SK-N-SH (cell line): ENCODE data around the gene PLAAT1. TPM values are rescaled to one million over a fixed set of nuclear protein-coding genes. Genes with fewer than 3 reads are reported as not detected.

ENCODE experiments used
- CTCF ChIA-PET: fragments of 300-600, 350-600 bp; formaldehyde crosslinking; extraction: SDS; loops from one replicate; lab custom pipeline; 2021; lab: Yijun Ruan, JAX
- POLR2A ChIA-PET: fragments of 350-600 bp; sonication (Branson Sonifier 250); formaldehyde crosslinking; extraction: SDS; loops from one replicate; lab custom pipeline; 2020; ENCODE audit warnings: antibody characterized with exemption, inconsistent platforms; lab: Yijun Ruan, JAX
- DNase-seq: peaks from one replicate; pipeline ENCODE4 v3.0.0; 2012
- H2AFZ ChIP-seq: fragments of 200-600 bp; sonication (generic); 2 replicates; pipeline ENCODE4 v1.8.1; 2016; ENCODE audit warnings: antibody characterized with exemption, mild to moderate bottlenecking, low read depth
- H3F3A ChIP-seq: fragments of 200-600 bp; sonication (generic); replicated peaks from 2 replicates; pipeline ENCODE3; 2016; ENCODE audit warnings: antibody characterized with exemption, mild to moderate bottlenecking; ENCODE audit not compliant: insufficient read depth
- H3K27ac ChIP-seq, 2 experiments: fragments of 200-500 bp in 1 of 2; fragments of 200-600 bp in 1 of 2; sonication (Bioruptor generic) in 1 of 2; sonication (generic), shearing (Covaris generic) in 1 of 2; 2 replicates each; pipeline versions ENCODE4 v1.5.1 to v1.6.1; 2014 to 2016; ENCODE audit warnings: low read depth in 2 of 2, inconsistent platforms in 1 of 2, low read length in 1 of 2, mild to moderate bottlenecking in 1 of 2, mixed read lengths in 1 of 2
- H3K27me3 ChIP-seq: fragments of 200-600 bp; sonication (generic), shearing (Covaris generic); 2 replicates; pipeline ENCODE4 v1.6.1; 2016; ENCODE audit warnings: mixed run types; ENCODE audit not compliant: insufficient read depth
- H3K36me3 ChIP-seq, 2 experiments: fragments of 200-500 bp in 1 of 2; fragments of 200-600 bp in 1 of 2; sonication (Bioruptor generic) in 1 of 2; sonication (generic) in 1 of 2; replicated peaks in 1 of 2; 2 replicates each; pipeline versions ENCODE3 to v1.5.1; 2014 to 2016; ENCODE audit warnings: low read length in 1 of 2, mild to moderate bottlenecking in 1 of 2; ENCODE audit not compliant: insufficient read depth in 2 of 2, control insufficient read depth in 1 of 2
- H3K4me1 ChIP-seq, 2 experiments: fragments of 200-500 bp in 1 of 2; fragments of 200-600 bp in 1 of 2; sonication (Bioruptor generic) in 1 of 2; sonication (generic), shearing (Covaris generic) in 1 of 2; 2 replicates each; pipeline versions ENCODE4 v1.5.1 to v1.6.1; 2014 to 2016; ENCODE audit warnings: low read depth in 1 of 2, low read length in 1 of 2, mixed run types in 1 of 2; ENCODE audit not compliant: insufficient read depth in 2 of 2, control insufficient read depth in 1 of 2
- H3K4me2 ChIP-seq: fragments of 200-600 bp; sonication (generic), shearing (Covaris generic); 2 replicates; pipeline ENCODE4 v1.6.1; 2017; ENCODE audit warnings: mixed run types
- H3K4me3 ChIP-seq, 2 experiments: fragments of 200-500 bp in 1 of 2; fragments of 200-600 bp in 1 of 2; sonication (Bioruptor generic) in 1 of 2; sonication (generic), shearing (Covaris generic) in 1 of 2; 2 replicates each; pipeline versions ENCODE4 v1.5.1 to v1.8.1; 2014 to 2016; ENCODE audit warnings: low read depth in 2 of 2, inconsistent platforms in 1 of 2, low read length in 1 of 2, mild to moderate bottlenecking in 1 of 2, mixed read lengths in 1 of 2, moderate library complexity in 1 of 2
- H3K79me2 ChIP-seq: fragments of 200-600 bp; sonication (generic); 2 replicates; pipeline ENCODE4 v1.8.1; 2017; ENCODE audit warnings: mild to moderate bottlenecking; ENCODE audit not compliant: insufficient read depth
- H3K9ac ChIP-seq: fragments of 200-600 bp; sonication (generic); 2 replicates; pipeline ENCODE4 v1.6.1; 2017; ENCODE audit warnings: mixed run types
- H3K9me2 ChIP-seq: fragments of 200-600 bp; sonication (generic); 2 replicates; pipeline ENCODE4 v1.6.1; 2017; ENCODE audit warnings: mixed run types
- H3K9me3 ChIP-seq: fragments of 200-600 bp; sonication (generic); 2 replicates; pipeline ENCODE4 v1.6.1; 2017; ENCODE audit warnings: mixed run types, mild to moderate bottlenecking, moderate library complexity
- H4K20me1 ChIP-seq: fragments of 200-600 bp; sonication (generic); 2 replicates; pipeline ENCODE4 v1.6.1; 2017; ENCODE audit warnings: mild to moderate bottlenecking, mixed run types; ENCODE audit not compliant: insufficient read depth
- CHD2 ChIP-seq: fragments of 150-350 bp; IDR thresholded peaks from 2 replicates; pipeline ENCODE4 v1.6.1; 2018; ENCODE audit warnings: low read length; ENCODE audit not compliant: partially characterized antibody
- ELF1 ChIP-seq: IDR thresholded peaks from 2 replicates; pipeline ENCODE4 v1.4.0; 2012
- EZH2phosphoT487 ChIP-seq: fragments of 200-600 bp; sonication (generic); IDR thresholded peaks from 2 replicates; pipeline ENCODE4 v1.6.1; 2017; ENCODE audit warnings: low read depth, mixed run types, mild to moderate bottlenecking, antibody characterized with exemption, moderate library complexity, borderline replicate concordance
- GABPA ChIP-seq: IDR thresholded peaks from 2 replicates; pipeline ENCODE4 v1.4.0; 2012; ENCODE audit warnings: low read depth, mild to moderate bottlenecking
- GATA2 ChIP-seq: sonication (generic); formaldehyde crosslinking; IDR thresholded peaks from 2 replicates; pipeline ENCODE4 v1.5.0; 2020; ENCODE audit warnings: mild to moderate bottlenecking, missing genetic modification reagents
- MEF2A ChIP-seq: IDR thresholded peaks from 2 replicates; pipeline ENCODE4 v1.4.0; 2012; ENCODE audit warnings: low read depth, borderline replicate concordance
- MXI1 ChIP-seq: IDR thresholded peaks from 2 replicates; pipeline ENCODE4 v1.6.1; 2012; ENCODE audit warnings: mild to moderate bottlenecking, low read depth, low read length, improper control_type of control experiment
- NFIC ChIP-seq: IDR thresholded peaks from 2 replicates; pipeline ENCODE4 v1.4.0; 2012; ENCODE audit warnings: borderline replicate concordance
- NRF1 ChIP-seq: IDR thresholded peaks from 2 replicates; pipeline ENCODE4 v1.6.1; 2012; ENCODE audit warnings: low read depth, mild to moderate bottlenecking, low read length
- RAD21 ChIP-seq: IDR thresholded peaks from 2 replicates; pipeline ENCODE4 v1.6.1; 2012; ENCODE audit warnings: mild to moderate bottlenecking, low read length
- RCOR1 ChIP-seq: fragments of 150-350 bp; IDR thresholded peaks from 2 replicates; pipeline ENCODE4 v1.6.1; 2017; ENCODE audit warnings: antibody characterized with exemption, low read length
- TEAD4 ChIP-seq: IDR thresholded peaks from 2 replicates; pipeline ENCODE4 v1.4.0; 2012; ENCODE audit warnings: mild to moderate bottlenecking, borderline replicate concordance; ENCODE audit not compliant: insufficient read depth
- YY1 ChIP-seq: IDR thresholded peaks from 2 replicates; pipeline ENCODE4 v1.4.0; 2012; ENCODE audit warnings: low read depth, mild to moderate bottlenecking
- WGBS: methylation state at CpG from one replicate; pipeline ENCODE4 v1.1.6; 2017; ENCODE audit warnings: low lambda C conversion rate; 5-methylcytosine and 5-hydroxymethylcytosine counted together
- polyA plus RNA-seq, 3 experiments: library from polyadenylated mRNA; depleted of rRNA; stranded (reverse); fragments of >200 nt; gene quantifications; 2 replicates each; pipeline ENCODE4 v1.2.3, GENCODE V29; 2012
- TF ChIP-seq, protein P1 (sequence below): IDR thresholded peaks from 2 replicates; pipeline ENCODE4 v1.4.0; 2012; ENCODE audit warnings: low read depth
- TF ChIP-seq, protein P2 (sequence below): fragments of 150-350 bp; IDR thresholded peaks from 2 replicates; pipeline ENCODE4 v1.6.1; 2017; ENCODE audit warnings: antibody characterized with exemption, low read length, low read depth, borderline replicate concordance
- TF ChIP-seq, protein P3 (sequence below): IDR thresholded peaks from 2 replicates; pipeline ENCODE4; 2012
- TF ChIP-seq, protein P4 (sequence below): fragments of 200-600 bp; sonication (generic); IDR thresholded peaks from 2 replicates; pipeline ENCODE4 v1.6.1; 2017; ENCODE audit warnings: antibody characterized with exemption, mild to moderate bottlenecking, moderate library complexity
- TF ChIP-seq, protein P5 (sequence below): fragments of 150-350 bp; IDR thresholded peaks from 2 replicates; pipeline ENCODE4 v1.6.1; 2016; ENCODE audit warnings: mild to moderate bottlenecking, low read depth, low read length

The PLAAT1 gene
- polyA plus RNA-seq, 1 of the 3 experiments (the other 2 are of a cell fraction) = 1.6 TPM

DNA sequence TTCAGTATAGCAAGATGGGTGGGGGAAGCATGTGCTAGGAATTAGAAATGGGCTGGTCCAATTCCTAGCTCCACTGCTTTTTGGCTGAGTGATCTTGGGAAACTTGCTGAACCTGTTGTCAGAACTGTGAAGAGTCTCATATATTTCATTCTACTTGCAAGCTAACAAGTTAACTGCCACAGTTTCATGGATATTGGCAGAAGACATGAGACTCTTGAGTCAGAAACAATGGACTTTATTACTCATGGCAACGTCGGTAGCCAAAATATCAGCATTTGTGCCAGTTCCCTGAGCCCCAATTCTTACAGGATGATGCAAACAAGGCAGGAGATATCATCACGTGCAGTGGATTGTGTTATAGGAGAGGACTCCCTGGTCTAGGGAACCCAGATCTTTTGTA is 26.6 kb upstream of the PLAAT1 start:
- no peak overlapping the region for H2AFZ ChIP-seq
- no peak overlapping the region for H3K9ac ChIP-seq
- no peak for DNase-seq
- 6% methylated on average over 3 of the region's 3 CpGs for WGBS
- H3K4me2 ChIP-seq = no peak overlapping the region
- TF ChIP-seq, protein P1, sequence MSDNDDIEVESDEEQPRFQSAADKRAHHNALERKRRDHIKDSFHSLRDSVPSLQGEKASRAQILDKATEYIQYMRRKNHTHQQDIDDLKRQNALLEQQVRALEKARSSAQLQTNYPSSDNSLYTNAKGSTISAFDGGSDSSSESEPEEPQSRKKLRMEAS = no peak
- TF ChIP-seq CHD2 (no peak), TEAD4 (no peak)
- TF ChIP-seq, protein P2, sequence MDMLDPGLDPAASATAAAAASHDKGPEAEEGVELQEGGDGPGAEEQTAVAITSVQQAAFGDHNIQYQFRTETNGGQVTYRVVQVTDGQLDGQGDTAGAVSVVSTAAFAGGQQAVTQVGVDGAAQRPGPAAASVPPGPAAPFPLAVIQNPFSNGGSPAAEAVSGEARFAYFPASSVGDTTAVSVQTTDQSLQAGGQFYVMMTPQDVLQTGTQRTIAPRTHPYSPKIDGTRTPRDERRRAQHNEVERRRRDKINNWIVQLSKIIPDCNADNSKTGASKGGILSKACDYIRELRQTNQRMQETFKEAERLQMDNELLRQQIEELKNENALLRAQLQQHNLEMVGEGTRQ = no peak
- TF ChIP-seq, protein P3, sequence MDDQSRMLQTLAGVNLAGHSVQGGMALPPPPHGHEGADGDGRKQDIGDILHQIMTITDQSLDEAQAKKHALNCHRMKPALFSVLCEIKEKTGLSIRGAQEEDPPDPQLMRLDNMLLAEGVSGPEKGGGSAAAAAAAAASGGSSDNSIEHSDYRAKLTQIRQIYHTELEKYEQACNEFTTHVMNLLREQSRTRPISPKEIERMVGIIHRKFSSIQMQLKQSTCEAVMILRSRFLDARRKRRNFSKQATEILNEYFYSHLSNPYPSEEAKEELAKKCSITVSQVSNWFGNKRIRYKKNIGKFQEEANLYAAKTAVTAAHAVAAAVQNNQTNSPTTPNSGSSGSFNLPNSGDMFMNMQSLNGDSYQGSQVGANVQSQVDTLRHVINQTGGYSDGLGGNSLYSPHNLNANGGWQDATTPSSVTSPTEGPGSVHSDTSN = no peak
- no peaks in the 10 kb centered on the region for H3F3A ChIP-seq
- no peak overlapping the region for H3K27ac ChIP-seq
- no peaks in the 10 kb centered on the region for H3K9me2 ChIP-seq
- POLR2A ChIA-PET = no interaction called here
- H3K4me3 ChIP-seq = no peak overlapping the region
- H4K20me1 ChIP-seq = no peaks in the 10 kb centered on the region
- no peaks in the 10 kb centered on the region for H3K36me3 ChIP-seq
- H3K4me1 ChIP-seq = no peaks in the 10 kb centered on the region
- CTCF ChIA-PET = no interaction called here
- no peaks in the 10 kb centered on the region for H3K27me3 ChIP-seq
- H3K9me3 ChIP-seq = no peaks in the 10 kb centered on the region
- H3K79me2 ChIP-seq = no peaks in the 10 kb centered on the region

DNA sequence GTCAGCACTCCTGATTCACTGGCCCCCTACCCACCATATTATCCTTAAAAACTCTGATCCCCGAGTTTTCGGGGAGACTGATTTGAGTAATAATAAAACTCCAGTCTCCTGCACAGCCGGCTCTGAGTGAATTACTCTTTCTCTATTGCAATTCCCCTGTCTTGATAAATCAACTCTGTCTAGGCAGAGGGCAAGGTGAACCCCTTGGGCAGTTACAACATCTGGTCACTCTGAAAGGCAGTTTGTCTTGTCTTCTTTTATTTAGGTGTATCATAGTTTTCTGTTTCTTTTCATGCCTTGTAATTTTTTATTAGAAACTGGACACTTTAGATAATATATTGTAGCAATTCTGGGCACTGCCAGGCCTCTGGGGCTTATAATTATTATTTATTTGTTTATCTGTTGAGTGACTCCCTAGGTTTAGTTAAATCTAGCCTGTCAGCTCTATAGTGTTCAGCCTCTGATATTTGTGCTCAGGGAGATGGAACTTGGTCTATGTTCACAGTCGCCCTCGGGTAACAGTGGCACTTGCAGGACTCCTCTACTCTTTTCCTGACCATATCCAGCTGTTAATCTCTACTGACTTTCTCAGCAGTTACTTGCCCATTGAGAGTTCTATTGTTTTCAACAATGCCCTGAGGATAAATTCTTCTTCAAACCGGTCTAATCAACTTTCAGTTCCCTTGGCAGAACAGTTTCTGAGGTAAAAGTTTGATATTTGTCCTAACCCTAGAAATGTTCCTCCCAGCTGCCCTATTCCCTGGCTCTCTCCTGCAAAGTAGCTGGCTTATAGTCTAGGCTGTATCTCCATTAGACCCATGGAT is 15.5 kb upstream of the PLAAT1 start:
- no peak overlapping the region for H3K4me3 ChIP-seq
- no peak for DNase-seq
- no peak for TF ChIP-seq ELF1
- TF ChIP-seq MEF2A = no peak
- TF ChIP-seq, protein P4, sequence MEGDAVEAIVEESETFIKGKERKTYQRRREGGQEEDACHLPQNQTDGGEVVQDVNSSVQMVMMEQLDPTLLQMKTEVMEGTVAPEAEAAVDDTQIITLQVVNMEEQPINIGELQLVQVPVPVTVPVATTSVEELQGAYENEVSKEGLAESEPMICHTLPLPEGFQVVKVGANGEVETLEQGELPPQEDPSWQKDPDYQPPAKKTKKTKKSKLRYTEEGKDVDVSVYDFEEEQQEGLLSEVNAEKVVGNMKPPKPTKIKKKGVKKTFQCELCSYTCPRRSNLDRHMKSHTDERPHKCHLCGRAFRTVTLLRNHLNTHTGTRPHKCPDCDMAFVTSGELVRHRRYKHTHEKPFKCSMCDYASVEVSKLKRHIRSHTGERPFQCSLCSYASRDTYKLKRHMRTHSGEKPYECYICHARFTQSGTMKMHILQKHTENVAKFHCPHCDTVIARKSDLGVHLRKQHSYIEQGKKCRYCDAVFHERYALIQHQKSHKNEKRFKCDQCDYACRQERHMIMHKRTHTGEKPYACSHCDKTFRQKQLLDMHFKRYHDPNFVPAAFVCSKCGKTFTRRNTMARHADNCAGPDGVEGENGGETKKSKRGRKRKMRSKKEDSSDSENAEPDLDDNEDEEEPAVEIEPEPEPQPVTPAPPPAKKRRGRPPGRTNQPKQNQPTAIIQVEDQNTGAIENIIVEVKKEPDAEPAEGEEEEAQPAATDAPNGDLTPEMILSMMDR = no peak
- TF ChIP-seq GATA2 (CRISPR knock-in tag) = no peak
- TF ChIP-seq TEAD4 = no peak
- no peak for TF ChIP-seq EZH2phosphoT487
- no peak for TF ChIP-seq YY1
- no peak for TF ChIP-seq RCOR1
- TF ChIP-seq MXI1 = no peak
- TF ChIP-seq, protein P3 = no peak
- TF ChIP-seq NFIC = no peak
- TF ChIP-seq, protein P1 = no peak
- TF ChIP-seq, protein P5, sequence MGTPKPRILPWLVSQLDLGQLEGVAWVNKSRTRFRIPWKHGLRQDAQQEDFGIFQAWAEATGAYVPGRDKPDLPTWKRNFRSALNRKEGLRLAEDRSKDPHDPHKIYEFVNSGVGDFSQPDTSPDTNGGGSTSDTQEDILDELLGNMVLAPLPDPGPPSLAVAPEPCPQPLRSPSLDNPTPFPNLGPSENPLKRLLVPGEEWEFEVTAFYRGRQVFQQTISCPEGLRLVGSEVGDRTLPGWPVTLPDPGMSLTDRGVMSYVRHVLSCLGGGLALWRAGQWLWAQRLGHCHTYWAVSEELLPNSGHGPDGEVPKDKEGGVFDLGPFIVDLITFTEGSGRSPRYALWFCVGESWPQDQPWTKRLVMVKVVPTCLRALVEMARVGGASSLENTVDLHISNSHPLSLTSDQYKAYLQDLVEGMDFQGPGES = no peak
- TF ChIP-seq NRF1 = no peak
- TF ChIP-seq, protein P2 = no peak
- no peak for TF ChIP-seq RAD21
- TF ChIP-seq GABPA = no peak
- TF ChIP-seq, all 33 proteins: peak for 0
- H4K20me1 ChIP-seq = no peaks in the 10 kb centered on the region
- no peaks in the 10 kb centered on the region for H3K4me1 ChIP-seq
- no peak overlapping the region for H3K4me2 ChIP-seq
- H3K9me2 ChIP-seq = no peaks in the 10 kb centered on the region
- POLR2A ChIA-PET = no interaction called here
- no peaks in the 10 kb centered on the region for H3F3A ChIP-seq
- H3K79me2 ChIP-seq = no peaks in the 10 kb centered on the region
- no peak overlapping the region for H3K27ac ChIP-seq
- no peaks in the 10 kb centered on the region for H3K27me3 ChIP-seq
- no peaks in the 10 kb centered on the region for H3K9me3 ChIP-seq
- CTCF ChIA-PET = no interaction called here
- H3K36me3 ChIP-seq = no peaks in the 10 kb centered on the region
- H3K9ac ChIP-seq = no peak overlapping the region
- 10% methylated on average over 6 of the region's 6 CpGs for WGBS
- H2AFZ ChIP-seq = no peak overlapping the region
